AG20443 (cell line): Measurements from ENCODE around the gene PRPSAP1.
A peak's percentile ranks its signal among the peaks of the same experiment; 100 is the strongest.
"Not testable (repeated sequence)": the region's sequence is repeated elsewhere in the genome, so short reads cannot be mapped to it uniquely, and the experiment has no call there.

Source experiments
- DNase-seq: peaks from one replicate; pipeline ENCODE4 v3.0.0; 2012; ENCODE audit warnings: low spot score, mixed read lengths

PRPSAP1 gene

GRCh38 chr17:76359375-76359774, 5.7 kb upstream of the PRPSAP1 start:
- no peak for DNase-seq

DNA sequence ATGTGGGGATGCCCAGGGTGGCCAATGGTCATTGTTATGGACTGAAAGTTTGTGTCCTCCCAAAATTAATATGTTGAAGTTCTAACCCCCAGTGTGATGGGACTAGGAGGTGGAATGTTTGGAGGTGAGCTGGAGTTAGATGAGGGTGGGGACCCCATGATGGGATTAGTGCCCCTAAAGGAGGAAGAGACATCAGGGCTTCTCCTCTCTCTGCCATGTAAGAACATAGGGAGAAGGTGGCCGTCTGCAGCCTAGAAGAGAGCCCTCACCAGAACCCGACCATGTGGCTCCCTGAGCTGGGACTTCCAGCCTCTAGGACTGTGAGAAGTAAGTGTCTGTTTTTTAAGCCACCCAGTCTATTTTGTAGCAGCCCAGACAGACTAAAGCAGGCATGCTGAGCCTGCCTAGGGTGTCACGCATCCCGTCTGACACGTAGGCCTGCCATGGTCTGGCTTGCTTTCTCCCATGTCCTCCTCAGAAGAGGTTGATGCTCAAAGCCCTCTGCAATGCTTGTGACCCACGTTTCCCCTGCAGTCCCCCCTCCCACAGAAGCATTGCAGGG, 4.0 kb upstream of the PRPSAP1 start:
- DNase-seq = no peak

DNA sequence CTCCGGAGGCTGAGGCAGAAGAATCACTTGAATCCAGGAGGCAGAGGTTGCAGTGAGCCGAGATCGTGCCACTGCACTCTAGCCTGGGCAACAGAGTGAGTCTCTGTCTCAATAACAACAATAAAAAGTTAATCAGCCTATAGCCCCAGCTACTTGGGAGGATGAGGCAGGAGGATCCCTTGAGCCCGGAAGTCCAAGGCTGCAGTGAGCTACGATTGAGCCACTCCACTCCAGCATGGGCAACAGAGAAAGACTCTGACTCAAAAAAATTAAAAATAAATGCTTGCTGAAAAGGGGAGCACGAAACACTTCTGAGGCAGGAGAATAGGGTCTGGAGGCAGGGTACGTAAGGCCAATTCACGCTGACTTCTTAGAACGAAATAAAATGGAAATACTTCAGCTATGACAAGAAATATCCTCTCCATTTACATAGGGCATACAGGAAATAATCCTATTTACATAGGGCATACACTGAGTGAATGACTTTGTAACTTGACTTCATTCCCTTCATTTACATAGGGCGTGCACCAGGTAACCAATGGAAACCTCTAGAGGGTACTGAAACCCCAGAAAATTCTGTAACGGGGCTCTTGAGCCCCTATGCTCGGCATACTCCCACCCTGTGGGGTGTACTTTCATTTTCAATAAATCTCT, 3.2 kb upstream of the PRPSAP1 start:
- no peak for DNase-seq

- DNase-seq = no peak
Measured at GRCh38 chr17:76354747-76355310, 1.1 kb upstream of the PRPSAP1 start.

GRCh38 chr17:76354317-76354729, 607 bp upstream of the PRPSAP1 start:
- no peak for DNase-seq

DNA sequence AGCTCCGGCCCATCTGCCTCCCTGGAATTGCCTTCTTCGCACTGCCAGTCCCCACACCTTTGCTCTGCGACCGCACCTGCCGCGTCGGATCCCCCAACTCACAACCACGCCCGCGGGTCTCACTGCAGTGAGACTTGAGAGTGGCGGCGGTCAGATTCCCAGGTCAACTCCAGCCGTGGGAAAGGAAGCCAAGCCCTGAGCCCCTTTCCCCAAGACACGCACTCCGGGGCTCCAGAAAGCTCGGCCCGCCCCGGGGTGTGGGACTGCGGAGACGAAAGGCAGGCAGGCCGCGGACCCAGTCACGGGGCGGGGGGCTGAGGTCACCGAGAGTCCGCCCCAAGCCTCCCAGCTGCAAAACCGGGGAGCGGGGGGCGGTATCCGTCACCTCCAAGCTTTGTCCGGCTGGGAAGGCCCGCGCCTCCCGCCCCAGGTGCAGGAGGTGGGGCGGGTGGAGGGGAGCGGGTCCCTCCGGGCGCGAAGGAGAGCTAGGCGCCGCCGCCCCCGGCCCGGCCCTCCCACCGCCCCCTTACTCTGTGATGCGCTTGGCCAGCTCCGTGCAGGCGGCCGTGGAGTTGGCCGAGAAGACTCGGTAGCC, 615 bp downstream of the PRPSAP1 start:
- peak; percentile 70 for DNase-seq

GRCh38 chr17:76351526-76352071, 2.1 kb downstream of the PRPSAP1 start:
- DNase-seq = no peak

GRCh38 chr17:76350463-76350862, 3.3 kb downstream of the PRPSAP1 start:
- DNase-seq = no peak

DNA sequence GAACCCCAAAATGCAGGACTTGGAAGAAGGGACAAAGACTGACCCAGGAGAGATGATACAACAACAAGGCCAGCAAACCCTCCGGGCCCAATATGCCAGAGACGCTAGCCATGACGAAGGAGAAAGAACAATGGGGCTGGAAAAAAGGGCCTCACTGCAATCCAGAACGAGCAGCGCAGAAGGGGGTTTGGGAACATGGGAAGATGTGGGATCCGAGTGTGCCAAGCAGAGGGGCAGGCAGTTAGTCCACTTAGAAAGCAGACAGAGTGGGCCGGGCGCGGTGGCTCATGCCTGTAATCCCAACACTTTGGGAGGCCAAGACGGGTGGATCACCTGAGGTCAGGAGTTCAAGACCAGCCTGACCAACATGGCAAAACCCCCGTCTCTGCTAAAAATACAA, 6.8 kb downstream of the PRPSAP1 start:
- not testable (repeated sequence) for DNase-seq

GRCh38 chr17:76345377-76345974, 8.2 kb downstream of the PRPSAP1 start:
- no peak for DNase-seq

DNA sequence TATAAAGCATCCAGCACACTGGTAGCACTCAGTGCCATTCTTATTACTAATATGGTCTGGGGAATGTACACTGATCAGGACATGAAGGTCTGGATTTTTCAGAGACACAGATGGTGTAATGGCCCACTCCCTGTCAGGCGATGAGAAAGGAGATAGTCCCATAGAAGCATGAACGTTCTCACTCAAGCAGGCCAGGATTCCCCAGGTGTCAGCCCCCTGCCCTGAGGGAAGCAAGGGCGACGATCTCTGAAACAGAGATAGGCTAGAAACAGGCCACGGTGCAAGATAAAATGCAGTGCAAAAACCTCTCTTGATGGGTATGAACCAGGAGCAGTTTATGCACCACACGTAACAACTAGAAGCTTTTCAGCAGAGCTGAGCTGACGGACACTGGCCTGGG, 10.6 kb downstream of the PRPSAP1 start:
- no peak for DNase-seq

- no peak for DNase-seq
Measured at GRCh38 chr17:76341301-76341700, 12.4 kb downstream of the PRPSAP1 start.

GRCh38 chr17:76337413-76337777, 16.3 kb downstream of the PRPSAP1 start:
- peak; percentile 61 for DNase-seq

GRCh38 chr17:76336756-76337412, 16.8 kb downstream of the PRPSAP1 start:
- no peak for DNase-seq

DNA sequence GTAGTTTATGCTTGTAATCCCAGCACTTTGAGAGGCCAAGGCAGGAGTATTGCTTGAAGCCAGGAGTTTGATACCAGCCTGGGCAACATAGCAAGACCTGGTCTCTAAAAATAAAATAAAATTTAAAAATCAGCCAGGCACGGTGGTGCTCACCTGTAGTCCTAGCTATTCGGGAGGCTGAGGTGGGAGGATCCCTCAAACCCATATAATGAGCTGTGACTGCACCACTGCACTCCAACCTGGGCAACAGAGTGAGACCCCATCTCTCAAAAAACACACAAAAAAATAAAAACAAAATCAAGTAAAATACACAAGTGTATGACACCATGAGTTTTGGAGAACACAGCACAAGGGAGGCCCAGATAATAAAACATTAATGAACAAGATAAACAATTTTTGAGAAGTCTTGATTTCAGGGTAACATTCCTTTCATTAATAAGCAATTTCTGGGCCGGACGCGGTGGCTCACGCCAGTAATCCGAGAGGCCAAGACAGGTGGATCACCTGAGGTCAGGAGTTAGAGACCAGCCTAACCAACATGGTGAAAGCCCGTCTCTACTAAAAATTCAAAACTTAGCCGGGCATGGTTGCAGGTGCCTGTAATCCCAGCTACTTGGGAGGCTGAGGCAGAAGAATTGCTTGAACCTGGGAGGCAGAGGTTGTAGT, 17.9 kb downstream of the PRPSAP1 start:
- no peak for DNase-seq

- DNase-seq = no peak
Measured at GRCh38 chr17:76333673-76334505, 19.8 kb downstream of the PRPSAP1 start.

DNA sequence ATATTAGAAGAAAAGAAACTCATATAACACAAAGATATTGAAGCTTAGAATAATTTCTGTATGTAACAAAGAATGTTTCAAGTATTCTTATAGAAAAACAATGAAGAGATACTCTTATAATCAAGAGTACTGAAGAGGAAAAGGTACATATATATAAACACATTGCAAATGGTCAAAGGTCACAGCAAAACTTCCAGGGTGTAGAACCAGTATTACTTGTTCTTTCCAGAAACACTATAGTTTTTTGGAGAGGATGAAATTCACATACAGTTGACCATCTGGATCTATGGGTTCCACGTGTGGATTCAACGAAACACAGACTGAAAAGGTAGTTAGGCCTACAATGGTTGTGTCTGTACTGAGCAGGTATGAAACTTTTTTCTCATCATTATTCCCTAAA, 22.6 kb downstream of the PRPSAP1 start:
- no peak for DNase-seq

GRCh38 chr17:76329664-76330063, 24.1 kb downstream of the PRPSAP1 start:
- DNase-seq = no peak

DNA sequence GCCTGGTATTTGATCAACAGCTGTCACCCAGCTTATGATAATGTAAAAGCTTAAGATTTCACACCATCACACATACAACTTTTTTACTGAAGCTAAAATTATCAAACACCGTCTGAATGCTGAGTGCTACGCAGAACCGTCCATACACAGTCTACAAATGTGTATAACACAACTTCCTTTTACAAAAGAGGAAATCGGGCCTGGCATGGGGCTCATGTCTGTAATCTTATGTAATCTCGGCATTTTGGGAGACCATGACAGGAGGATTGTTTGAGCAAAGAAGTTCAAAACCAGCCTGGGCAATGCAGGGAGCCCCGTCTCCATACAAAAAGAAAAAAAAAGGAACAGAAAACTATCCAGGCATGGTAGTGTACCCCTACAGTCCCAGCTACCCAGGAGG, 26.0 kb downstream of the PRPSAP1 start:
- DNase-seq = no peak

DNA sequence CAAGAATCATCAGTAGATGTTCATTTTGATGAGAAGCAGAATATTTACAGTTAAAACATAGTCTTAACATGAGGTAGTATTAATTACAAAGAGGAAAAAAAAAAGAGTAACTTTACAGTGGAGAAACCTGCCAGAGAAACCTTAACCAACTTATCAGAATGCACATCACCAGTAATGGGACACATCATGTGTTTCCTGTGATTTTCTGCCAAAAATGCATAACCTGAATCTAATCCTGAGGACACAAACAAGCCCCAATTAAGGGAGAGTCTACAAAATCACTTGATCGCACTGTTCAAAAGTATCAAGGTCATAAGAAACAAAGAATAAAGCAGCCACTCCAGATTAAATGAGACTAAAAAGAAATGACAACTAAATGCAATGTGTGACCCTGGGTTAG, 27.4 kb downstream of the PRPSAP1 start:
- DNase-seq = no peak

DNA sequence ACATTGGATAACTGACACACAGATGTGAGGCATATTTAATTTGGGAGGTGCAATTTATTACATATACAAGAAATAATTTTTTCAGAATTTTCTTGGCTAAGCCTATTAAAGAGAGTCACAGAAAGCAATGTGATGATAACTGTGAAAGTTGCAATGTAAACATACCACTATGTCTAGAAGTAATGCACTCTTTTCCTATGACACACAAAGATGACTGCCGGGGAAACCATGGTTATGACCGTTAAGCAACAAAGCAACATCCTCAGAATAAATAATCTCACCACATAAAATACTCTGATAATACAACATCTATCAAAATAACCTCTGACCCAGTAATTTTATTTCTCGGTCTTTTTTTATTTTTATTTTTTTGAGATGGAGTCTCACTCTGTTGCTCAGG, 35.1 kb downstream of the PRPSAP1 start:
- DNase-seq = no peak
